ENCODE results near the gene ZNF592.

GRCh38 chr15:84721371-84721770, 27.0 kb upstream of the ZNF592 start:
- no peak for TF ChIP-seq CTCF (IDR thresholded peaks at IDR 0.05; ENCODE audit: poor library complexity)
- TF ChIP-seq EZH2phosphoT487 (IDR thresholded peaks at IDR 0.05; ENCODE audit: low read depth, severe bottlenecking, unreplicated experiment): no peak
- TF ChIP-seq EZH2 (IDR thresholded peaks at IDR 0.05; ENCODE audit: borderline replicate concordance): no peak

Data from hepatocyte (in vitro differentiated cells).